NCI-H1417 (cell line): ENCODE data around the gene EGLN2.
"Not testable (repeated sequence)": the region's sequence is repeated elsewhere in the genome, so short reads cannot be mapped to it uniquely, and the experiment has no call there.

Experiments used
- DNase-seq, 3 experiments: peaks; one replicate each; lab custom pipeline; 2025; lab: John Stamatoyannopoulos, UW

The EGLN2 gene

GRCh38 chr19:40776932-40777644, 21.9 kb upstream of the EGLN2 start:
- peak; percentile 84 to 95 (median 94) for DNase-seq

DNA sequence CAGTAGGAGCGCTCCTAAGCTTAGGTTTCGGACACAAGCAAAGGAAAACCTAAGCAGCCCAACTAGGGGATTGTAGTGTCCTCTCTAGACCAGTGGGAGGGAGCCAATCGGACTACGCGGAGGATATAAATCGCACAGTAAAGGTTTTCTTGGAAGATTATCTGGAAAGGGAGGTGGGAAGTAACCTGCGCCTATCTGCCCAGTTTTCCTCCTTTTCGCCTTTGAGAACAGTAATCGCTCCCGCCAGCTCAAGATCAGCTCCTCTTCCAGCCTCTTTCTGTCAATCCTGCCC, 21.4 kb upstream of the EGLN2 start:
- no peak for DNase-seq

DNA sequence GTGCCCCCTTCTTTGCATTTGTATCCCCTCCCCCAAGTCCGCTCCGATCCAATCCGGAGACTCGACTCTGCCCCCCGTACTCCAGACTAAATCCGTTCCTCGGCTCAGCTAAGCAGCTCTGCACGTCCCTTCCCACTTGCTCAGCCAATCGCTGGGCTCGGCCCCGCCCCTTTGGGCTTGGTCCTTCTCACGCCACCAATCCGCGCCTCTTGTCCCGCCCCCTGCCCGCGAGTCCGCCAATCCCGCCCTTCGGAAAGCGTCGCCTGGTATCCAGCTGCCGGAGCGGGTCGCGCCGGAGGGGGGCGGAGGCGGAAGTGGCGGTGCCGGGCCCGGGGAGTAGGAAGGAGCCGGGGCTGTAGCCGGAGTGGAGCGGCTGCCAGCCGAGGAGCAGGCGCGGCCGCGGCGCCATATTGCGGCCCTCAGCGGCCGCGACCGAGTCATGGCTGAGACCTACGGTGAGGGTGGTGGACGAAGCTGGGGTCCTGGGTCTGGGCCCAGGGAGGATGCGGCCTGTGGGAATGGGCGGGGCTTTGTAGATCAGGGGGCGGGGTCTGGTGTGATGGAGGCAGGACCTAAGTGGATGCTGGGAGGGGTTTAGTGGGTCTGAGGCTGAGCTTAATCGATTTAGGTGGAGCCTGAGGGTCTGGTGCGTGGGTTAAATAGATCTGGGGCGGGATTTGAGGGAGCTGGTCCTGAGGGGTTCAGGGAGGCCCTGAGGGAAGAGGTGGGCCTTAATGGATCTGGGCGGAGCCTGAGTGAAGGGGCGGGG, 20.9 kb upstream of the EGLN2 start, which contains the start of gene RAB4B:
TSS of gene RAB4B (plus strand) at position 311 of the 769 bp plus-strand sequence. CDS start at position 440, 129 bp downstream.
- DNase-seq = peak; percentile 99 to 100 (median 99)

DNA sequence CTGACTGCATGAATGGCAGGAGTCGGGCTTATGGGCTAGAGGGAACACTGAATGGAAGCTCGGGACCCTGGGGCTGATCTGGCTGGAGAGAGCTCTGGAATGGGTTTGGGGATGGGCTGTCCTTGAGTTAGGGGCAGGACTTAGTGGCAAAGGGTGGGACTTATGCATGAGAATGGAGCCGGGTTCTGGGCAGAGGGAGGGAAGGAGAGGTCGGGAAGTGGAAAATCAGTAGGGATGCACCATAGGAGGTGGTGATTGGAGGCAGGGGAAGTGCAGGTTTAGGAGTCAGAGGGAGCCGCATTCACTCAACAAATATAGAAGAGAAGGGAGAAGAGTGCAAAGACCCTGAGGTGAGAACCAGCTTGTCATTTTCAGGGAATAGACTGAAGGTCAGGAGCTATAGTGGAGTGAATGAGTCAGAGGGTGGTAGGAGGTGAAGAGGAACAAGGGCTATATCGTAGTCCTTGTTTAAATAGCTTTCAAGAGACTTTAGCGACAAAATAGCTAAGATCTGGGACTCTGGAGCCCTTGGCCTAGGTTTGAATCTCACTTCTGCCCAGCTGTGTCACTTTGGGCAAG, 20.2 kb upstream of the EGLN2 start:
- DNase-seq = no peak

- DNase-seq = no peak
Measured at GRCh38 chr19:40780582-40780981, 18.4 kb upstream of the EGLN2 start.

GRCh38 chr19:40781140-40781539, 17.9 kb upstream of the EGLN2 start:
- no peak for DNase-seq

DNA sequence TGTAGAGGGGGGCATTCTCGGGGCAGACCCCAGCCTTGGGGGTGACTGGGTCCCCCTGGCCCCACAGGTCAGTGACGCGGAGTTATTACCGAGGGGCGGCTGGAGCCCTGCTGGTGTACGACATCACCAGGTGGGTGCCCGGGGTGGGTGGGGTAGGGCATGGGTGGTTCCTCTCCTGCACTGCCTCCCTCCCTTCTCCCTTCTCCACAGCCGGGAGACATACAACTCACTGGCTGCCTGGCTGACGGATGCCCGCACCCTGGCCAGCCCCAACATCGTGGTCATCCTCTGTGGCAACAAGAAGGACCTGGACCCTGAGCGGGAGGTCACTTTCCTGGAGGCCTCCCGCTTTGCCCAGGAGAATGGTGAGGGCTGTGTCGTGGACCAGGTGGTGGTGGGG, 15.3 kb upstream of the EGLN2 start:
- DNase-seq = no peak

- not testable (repeated sequence) for DNase-seq
Measured at GRCh38 chr19:40784146-40784545, 14.8 kb upstream of the EGLN2 start.

DNA sequence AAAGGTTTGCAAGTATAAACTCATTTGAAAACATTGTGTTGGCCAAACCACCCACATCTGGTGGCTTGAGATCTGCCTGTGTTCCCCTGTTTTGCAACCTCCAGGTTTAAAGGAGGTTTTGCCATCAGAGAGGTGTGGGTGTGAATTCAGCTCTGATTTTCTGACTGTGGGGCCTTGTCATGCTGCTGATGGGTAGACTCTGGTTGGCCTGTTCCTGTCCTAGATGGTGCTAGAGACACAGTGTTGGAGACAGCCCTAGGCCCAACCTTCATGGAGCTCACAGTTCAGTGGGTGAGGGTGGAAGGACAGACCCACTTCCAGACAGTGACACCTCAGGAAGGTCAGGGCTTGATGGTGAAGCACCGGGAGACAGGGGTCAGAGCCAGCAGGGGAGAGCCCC, 13.5 kb upstream of the EGLN2 start:
- DNase-seq = no peak

GRCh38 chr19:40786060-40787037, 12.6 kb upstream of the EGLN2 start:
- no peak for DNase-seq

GRCh38 chr19:40791349-40791748, 7.6 kb upstream of the EGLN2 start:
- DNase-seq = no peak

DNA sequence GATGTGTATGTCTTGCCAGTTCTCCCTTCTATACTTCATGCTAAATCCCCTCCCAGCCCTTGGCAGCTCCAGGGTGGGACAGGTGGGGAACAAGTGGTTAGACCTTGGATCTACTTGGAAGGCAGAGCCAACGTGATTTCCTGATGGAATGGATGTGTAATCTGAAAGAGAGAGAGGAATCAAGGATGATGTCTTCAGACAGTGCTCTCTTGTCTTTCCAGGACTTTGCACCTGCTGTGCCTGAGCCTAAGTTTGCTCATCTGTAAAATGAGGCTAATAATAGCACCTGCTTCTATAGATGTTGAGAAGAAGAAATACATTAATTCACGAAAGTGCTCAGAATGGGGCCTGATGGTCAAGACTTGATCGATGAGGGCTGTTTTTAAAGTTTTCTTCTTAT, 7.0 kb upstream of the EGLN2 start:
- no peak for DNase-seq

DNA sequence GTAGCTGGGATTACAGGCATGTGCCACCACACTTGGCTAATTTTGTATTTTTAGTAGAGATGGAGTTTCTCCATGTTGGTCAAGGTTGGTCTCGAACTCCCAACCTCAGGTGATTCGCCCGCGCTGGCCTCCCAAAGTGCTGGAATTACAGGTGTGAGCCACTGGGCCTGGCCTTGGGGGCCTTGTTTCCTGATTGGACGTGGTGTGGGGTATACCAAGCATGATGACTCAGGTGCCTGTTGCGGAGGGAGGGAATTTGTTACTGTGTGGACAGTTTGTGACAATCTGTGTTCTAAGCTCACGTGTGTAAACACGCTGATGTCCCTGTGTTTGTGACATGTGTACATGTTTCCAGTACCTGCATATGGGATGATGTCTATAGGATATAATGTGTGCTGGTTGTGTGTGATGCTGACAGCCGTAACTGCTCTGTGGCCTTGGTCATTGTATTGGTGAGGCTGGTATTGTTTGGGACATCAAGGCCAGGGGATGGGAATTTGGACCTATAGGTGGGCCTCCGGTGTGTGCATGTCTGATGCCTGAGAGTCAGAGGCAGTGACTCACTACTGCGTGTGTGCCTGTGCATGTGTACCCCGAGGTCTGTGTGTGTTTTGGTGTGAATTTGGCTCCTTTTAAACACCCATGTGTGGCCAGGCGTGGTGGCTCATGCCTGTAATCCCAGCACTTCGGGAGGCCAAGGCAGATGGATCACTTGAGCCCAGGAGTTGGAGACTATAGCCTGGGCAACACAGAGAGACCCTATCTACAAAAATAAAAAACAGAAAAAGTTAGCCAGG, 1.6 kb upstream of the EGLN2 start:
- DNase-seq = no peak

DNA sequence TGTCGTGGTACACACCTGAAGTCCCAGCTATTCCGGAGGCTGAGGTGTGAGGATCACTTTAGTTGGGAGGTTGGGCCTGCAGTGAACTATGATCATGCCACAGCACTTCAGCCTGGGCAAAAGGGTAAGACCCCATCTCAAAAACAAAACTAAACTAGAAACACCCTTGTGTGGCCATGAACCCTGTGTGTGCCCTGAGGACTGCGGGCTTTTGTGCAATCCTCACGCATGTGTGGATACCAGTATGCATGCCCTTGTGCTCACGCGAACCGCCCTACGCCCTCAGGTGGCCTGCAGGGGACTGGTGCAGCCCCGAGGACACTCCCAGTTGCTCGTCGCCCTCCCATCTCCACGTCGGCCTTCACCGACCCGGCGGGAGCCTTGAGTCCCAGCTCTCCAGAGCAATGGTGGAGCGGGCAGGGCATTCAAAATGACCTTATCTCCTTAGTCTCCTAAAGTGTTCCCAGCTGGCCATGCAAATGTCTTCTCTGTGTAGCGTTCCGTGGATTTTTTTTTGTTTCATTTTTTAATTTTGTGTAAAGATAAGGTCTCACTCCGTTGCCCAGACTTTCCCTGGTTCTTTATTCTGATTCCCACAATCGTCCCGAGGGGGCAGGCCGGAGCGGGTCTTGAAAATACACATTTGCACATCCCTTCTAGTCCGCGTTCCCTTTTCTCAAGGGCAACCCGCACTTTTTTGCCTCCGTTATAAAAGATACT, 868 bp upstream of the EGLN2 start:
- peak; percentile 52 to 82 (median 82) for DNase-seq

GRCh38 chr19:40799558-40800338, 757 bp downstream of the EGLN2 start:
- DNase-seq = peak in 1 of 3 experiments; percentile 44

DNA sequence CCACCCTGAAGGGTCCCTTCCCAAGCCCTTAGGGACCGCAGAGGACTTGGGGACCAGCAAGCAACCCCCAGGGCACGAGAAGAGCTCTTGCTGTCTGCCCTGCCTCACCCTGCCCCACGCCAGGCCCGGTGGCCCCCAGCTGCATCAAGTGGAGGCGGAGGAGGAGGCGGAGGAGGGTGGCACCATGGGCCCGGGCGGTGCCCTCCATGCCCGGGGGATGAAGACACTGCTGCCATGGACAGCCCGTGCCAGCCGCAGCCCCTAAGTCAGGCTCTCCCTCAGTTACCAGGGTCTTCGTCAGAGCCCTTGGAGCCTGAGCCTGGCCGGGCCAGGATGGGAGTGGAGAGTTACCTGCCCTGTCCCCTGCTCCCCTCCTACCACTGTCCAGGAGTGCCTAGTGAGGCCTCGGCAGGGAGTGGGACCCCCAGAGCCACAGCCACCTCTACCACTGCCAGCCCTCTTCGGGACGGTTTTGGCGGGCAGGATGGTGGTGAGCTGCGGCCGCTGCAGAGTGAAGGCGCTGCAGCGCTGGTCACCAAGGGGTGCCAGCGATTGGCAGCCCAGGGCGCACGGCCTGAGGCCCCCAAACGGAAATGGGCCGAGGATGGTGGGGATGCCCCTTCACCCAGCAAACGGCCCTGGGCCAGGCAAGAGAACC, 1.5 kb downstream of the EGLN2 start:
- DNase-seq = no peak

GRCh38 chr19:40800997-40801377, 2.0 kb downstream of the EGLN2 start:
- DNase-seq = no peak

- DNase-seq = peak in 1 of 3 experiments; percentile 24
Measured at GRCh38 chr19:40801426-40802299, 2.7 kb downstream of the EGLN2 start.
